Upper lobe of left lung (tissue), 6 donors: Measurements from ENCODE around the gene RAF1. TPM values are rescaled to one million over a fixed set of nuclear protein-coding genes. Genes with fewer than 3 reads are reported as not detected.

Source experiments
- ATAC-seq, 2 donors: fragments of 200-7000 bp; cut with Tn5 transposase; one replicate each; pipeline ENCODE4 v1.9.1; 2022; ENCODE audit warnings: mild to moderate bottlenecking in 2 of 2, moderate library complexity in 2 of 2; ENCODE audit not compliant: low FRiP score in 2 of 2
- DNase-seq, 2 donors: peaks; one replicate each; pipeline ENCODE4 v3.0.0-alpha.2; 2019 to 2020
- H3K27ac ChIP-seq, 4 donors: fragments of 200-600 bp; sonication (generic); one replicate each; pipeline ENCODE4 v1.5.1; 2016 to 2019
- H3K27me3 ChIP-seq, 4 donors: fragments of 200-600 bp; sonication (generic); one replicate each; pipeline ENCODE4 v1.5.1; 2017 to 2019
- H3K36me3 ChIP-seq, 4 donors: fragments of 200-600 bp; sonication (generic); one replicate each; pipeline ENCODE4 v1.5.1; 2016 to 2019
- H3K4me1 ChIP-seq, 4 donors: fragments of 200-600 bp; sonication (generic); one replicate each; pipeline ENCODE4 v1.5.1; 2018 to 2019
- H3K4me3 ChIP-seq, 4 donors: fragments of 200-600 bp; sonication (generic); one replicate each; pipeline ENCODE4 v1.5.1; 2017 to 2019; ENCODE audit warnings: mild to moderate bottlenecking in 2 of 4, moderate library complexity in 1 of 4
- H3K9me3 ChIP-seq, 4 donors: fragments of 200-600 bp; sonication (generic); one replicate each; pipeline ENCODE4 v1.5.1; 2018 to 2019
- CTCF ChIP-seq, 6 experiments: fragments of 450-650 bp in 4 of 6; fragments of 200-600 bp in 2 of 6; sonication (generic) in 2 of 6; IDR thresholded peaks; one replicate each; pipeline ENCODE4 v1.5.1; 2016 to 2019; ENCODE audit warnings: antibody characterized with exemption in 6 of 6
- EP300 ChIP-seq, 4 donors: sonication (generic); formaldehyde crosslinking; IDR thresholded peaks; one replicate each; pipeline ENCODE4 v1.5.1; 2017; ENCODE audit warnings: antibody characterized with exemption in 4 of 4, control low read depth in 2 of 4
- POLR2A ChIP-seq, 4 donors: fragments of 450-650 bp; IDR thresholded peaks; one replicate each; pipeline ENCODE4 v1.5.1; 2016 to 2017; ENCODE audit warnings: antibody characterized with exemption in 4 of 4, mild to moderate bottlenecking in 2 of 4
- POLR2AphosphoS5 ChIP-seq, 2 donors: sonication (generic); formaldehyde crosslinking; IDR thresholded peaks; one replicate each; pipeline ENCODE4 v1.5.1; 2017; ENCODE audit warnings: antibody characterized with exemption in 2 of 2
- WGBS, 2 donors: methylation state at CpG; one replicate each; pipeline ENCODE4 v1.1.5; 2017 to 2018; 5-methylcytosine and 5-hydroxymethylcytosine counted together
- total RNA-seq, 6 donors: library from RNA; depleted of rRNA in 4 of 6; stranded (reverse); fragments of >200 nt in 4 of 6; gene quantifications; one replicate each; pipeline versions ENCODE4 v1.1.0 to v1.2.1, GENCODE V29; 2016 to 2021
- donor health status: DM: no; HTN: no; CAD: no; lungs with moderate emphysema.
- donor health status: DM: no; HTN: yes; CAD: no; lungs with severe emphysema.

RAF1 gene
- total RNA-seq, 6 donors from 2014 or later, result 78.7 to 195 (median 110) TPM

GRCh38 chr3:12591456-12591855, 72.5 kb downstream of the RAF1 start:
- H3K4me1 ChIP-seq, result no peaks in the 10 kb centered on the region
- no peak for DNase-seq
- TF ChIP-seq POLR2A (IDR thresholded peaks at IDR 0.05), result no peak
- 94% methylated on average over 4 to 6 of the region's 6 CpGs for WGBS, 2 donors
- no peaks in the 10 kb centered on the region for H3K9me3 ChIP-seq
- H3K27me3 ChIP-seq, result no peaks in the 10 kb centered on the region
- no peak for ATAC-seq
- peaks cover 13 to 100% (median 43%) of the 10 kb centered on the region in 4 donors for H3K36me3 ChIP-seq
- no peak overlapping the region for H3K4me3 ChIP-seq
- H3K27ac ChIP-seq, result no peak overlapping the region

- no peaks in the 10 kb centered on the region for H3K27me3 ChIP-seq
- no peaks in the 10 kb centered on the region for H3K4me1 ChIP-seq
- ATAC-seq (peak in 1 of 2 donors; percentile 65), DNase-seq (no peak)
- 74 to 83% methylated on average over 1 to 4 of the region's 4 CpGs for WGBS, 2 donors
- H3K4me3 ChIP-seq, result no peak overlapping the region
- TF ChIP-seq CTCF (IDR thresholded peaks at IDR 0.05), result no peak
- no peak for TF ChIP-seq EP300 (IDR thresholded peaks at IDR 0.05)
- TF ChIP-seq POLR2A (IDR thresholded peaks at IDR 0.05), result no peak
- no peak for TF ChIP-seq POLR2AphosphoS5 (IDR thresholded peaks at IDR 0.05)
- no peaks in the 10 kb centered on the region for H3K9me3 ChIP-seq
- peaks cover 21 to 100% (median 50%) of the 10 kb centered on the region in 4 donors for H3K36me3 ChIP-seq
- peak overlapping the region in 1 of 4 donors; percentile 8 for H3K27ac ChIP-seq
These were observed 73.8 kb downstream of the RAF1 start for GRCh38 chr3:12590096-12590495.

GRCh38 chr3:12588039-12589009, 75.6 kb downstream of the RAF1 start:
- H3K9me3 ChIP-seq, result no peaks in the 10 kb centered on the region
- ATAC-seq, result peak; percentile 12 to 17
- DNase-seq, result peak in 1 of 2 donors; percentile 62
- TF ChIP-seq CTCF (IDR thresholded peaks at IDR 0.05) (no peak), EP300 (IDR thresholded peaks at IDR 0.05) (no peak), POLR2A (IDR thresholded peaks at IDR 0.05) (no peak), POLR2AphosphoS5 (IDR thresholded peaks at IDR 0.05) (no peak)
- peaks cover 37 to 100% (median 60%) of the 10 kb centered on the region in 4 donors for H3K36me3 ChIP-seq
- 69 to 74% methylated on average over 7 of the region's 7 CpGs for WGBS, 2 donors
- H3K27ac ChIP-seq, result peak overlapping the region in 1 of 4 donors; percentile 39
- no peaks in the 10 kb centered on the region for H3K27me3 ChIP-seq
- H3K4me1 ChIP-seq, result no peaks in the 10 kb centered on the region
- no peak overlapping the region for H3K4me3 ChIP-seq

GRCh38 chr3:12586403-12586802, 77.5 kb downstream of the RAF1 start:
- TF ChIP-seq POLR2A (IDR thresholded peaks at IDR 0.05) (no peak), CTCF (IDR thresholded peaks at IDR 0.05) (no peak), EP300 (IDR thresholded peaks at IDR 0.05) (no peak), POLR2AphosphoS5 (IDR thresholded peaks at IDR 0.05) (no peak)
- H3K36me3 ChIP-seq, result peaks cover 49 to 100% (median 70%) of the 10 kb centered on the region in 4 donors
- ATAC-seq (no peak), DNase-seq (no peak)
- no peaks in the 10 kb centered on the region for H3K9me3 ChIP-seq
- H3K27ac ChIP-seq, result no peak overlapping the region
- WGBS, 2 donors, result 81 to 90% methylated on average over 3 of the region's 3 CpGs
- H3K4me1 ChIP-seq, result no peaks in the 10 kb centered on the region
- H3K4me3 ChIP-seq, result no peak overlapping the region
- H3K27me3 ChIP-seq, result no peaks in the 10 kb centered on the region

GRCh38 chr3:12585970-12586369, 77.9 kb downstream of the RAF1 start:
- TF ChIP-seq CTCF (IDR thresholded peaks at IDR 0.05) (no peak), EP300 (IDR thresholded peaks at IDR 0.05) (no peak), POLR2A (IDR thresholded peaks at IDR 0.05) (no peak), POLR2AphosphoS5 (IDR thresholded peaks at IDR 0.05) (no peak)
- WGBS, 2 donors, result 83% methylated on average over 5 of the region's 5 CpGs
- Histone ChIP-seq H3K27ac (no peak overlapping the region), H3K4me1 (no peaks in the 10 kb centered on the region), H3K4me3 (no peak overlapping the region), H3K36me3 (peaks cover 48 to 100% (median 70%) of the 10 kb centered on the region in 4 donors), H3K9me3 (no peaks in the 10 kb centered on the region), H3K27me3 (no peaks in the 10 kb centered on the region)
- no peak for ATAC-seq
- DNase-seq, result no peak
